Kidney tubule cell (primary cell): ENCODE measurements around the gene COL6A3.
"Not testable (repeated sequence)": the region's sequence is repeated elsewhere in the genome, so short reads cannot be mapped to it uniquely, and the experiment has no call there.

Experiments used
- DNase-seq: peaks from one replicate; pipeline ENCODE4 v3.0.0-alpha.2; 2018; ENCODE audit warnings: low spot score

The COL6A3 gene

GRCh38 chr2:237412646-237412987, 1.3 kb downstream of the COL6A3 start:
- DNase-seq, result no peak

DNA sequence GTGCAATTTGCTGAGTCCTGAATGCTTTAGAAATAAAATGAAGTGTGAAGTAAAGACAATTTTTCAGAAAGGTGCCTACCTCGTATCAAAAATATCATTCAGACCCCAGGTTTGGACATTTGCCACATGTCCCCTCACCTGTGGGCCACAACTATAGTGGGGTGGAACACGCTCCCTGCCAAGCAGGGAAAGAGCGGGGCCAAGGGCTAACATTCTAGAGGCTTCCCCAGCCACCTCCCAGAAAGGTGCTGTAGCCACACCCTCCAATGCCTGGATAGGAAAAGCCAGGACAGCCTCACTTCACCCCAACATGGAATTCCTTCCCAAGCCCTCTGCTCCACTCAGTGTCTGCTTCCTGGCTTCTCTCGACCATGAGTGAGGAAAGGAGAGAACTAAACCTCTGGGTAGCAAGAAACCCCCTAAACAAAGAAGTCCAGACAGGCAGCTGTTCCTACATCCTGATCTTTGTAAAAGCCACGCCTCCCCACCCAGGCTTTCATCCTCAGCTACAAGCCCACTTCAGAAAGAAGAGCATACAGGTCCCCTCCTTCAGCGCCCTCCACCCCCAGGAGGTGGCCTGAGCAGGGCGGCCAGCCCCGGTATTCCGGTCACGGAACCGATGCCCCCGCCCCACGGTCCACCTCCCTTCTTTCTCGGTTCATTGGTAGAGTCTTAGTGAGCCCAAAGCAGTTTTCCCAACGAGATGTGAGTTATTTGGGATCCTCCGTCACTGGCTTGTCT, 2.1 kb downstream of the COL6A3 start:
- DNase-seq, result no peak

DNA sequence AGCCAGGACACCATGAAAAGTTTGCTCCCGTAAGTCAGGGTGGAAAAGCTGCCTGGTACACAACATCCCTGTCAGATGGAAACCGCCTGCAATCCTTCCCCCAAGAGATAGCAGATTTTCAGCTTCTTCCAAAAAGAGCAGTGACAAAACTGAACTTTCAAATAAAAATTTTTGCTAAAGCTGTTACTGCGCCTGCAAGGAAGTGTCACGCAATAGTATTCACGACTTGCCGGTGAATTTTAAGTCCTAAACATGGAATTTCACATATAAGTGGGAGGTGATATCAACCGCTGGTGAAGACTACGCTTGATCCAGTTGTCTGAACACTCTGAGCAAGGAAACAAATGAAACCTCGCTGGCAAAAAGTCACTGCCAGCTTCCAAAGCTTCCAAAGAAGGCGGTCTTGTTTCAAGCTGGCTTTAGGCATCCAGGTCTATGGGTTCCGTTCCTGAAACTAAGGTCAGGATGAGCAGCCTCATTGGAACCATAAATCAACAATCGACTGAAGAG, 2.8 kb downstream of the COL6A3 start:
- no peak for DNase-seq

- not testable (repeated sequence) for DNase-seq
Observed at GRCh38 chr2:237409263-237409662, 4.7 kb downstream of the COL6A3 start.

DNA sequence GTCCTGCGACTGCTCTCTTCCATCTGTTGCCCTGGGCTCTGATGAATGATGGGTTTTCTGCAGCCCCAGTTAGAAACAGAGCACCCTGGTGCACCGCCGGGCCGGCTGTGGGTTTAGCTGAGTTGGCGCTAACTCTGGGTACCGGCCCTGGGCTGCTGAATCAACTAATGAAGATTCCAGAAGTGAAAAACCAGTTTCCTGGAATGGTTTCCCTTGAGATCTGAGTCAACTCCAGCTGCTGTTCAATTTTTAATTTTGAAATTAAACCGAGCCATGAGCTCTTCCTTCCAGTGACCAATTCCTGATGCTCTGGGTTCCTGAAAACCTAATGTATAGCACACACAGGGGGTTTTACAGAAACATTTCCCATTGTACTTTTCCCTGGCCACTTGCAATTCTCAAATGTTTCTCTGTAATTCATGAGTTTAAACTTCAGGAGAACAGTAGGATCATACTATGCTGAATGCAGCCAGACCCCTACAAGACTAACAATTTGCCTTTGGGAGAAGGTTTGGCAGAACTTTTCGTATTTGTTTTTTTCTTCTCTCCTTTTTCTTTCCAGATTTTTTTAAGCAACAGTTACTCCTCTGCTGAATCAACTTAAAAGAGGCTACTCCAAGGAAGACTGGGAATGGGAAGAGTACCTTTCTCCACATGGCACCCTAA, 5.5 kb downstream of the COL6A3 start:
- DNase-seq, result no peak

GRCh38 chr2:237407700-237408099, 6.3 kb downstream of the COL6A3 start:
- DNase-seq, result no peak

GRCh38 chr2:237406371-237406895, 7.5 kb downstream of the COL6A3 start:
- DNase-seq, result no peak

DNA sequence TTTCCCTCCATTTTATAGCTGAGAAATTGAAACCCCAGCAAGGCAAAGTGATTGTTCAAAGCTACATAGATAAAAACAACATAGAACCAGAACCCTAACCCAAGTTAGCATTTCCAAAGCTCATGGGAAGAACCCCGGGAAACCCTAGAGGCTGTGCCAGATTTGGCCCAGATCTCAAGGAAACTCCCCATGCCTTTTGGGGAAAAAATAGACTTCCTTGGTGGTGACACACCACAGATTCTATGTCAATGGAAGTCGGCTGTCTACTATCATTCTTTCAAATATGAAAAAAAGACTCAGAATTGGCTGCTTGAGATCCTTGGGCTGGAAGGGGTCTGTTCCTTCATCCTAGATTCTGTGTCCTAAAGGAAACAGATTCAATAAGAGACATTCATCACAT, 8.4 kb downstream of the COL6A3 start:
- no peak for DNase-seq

DNA sequence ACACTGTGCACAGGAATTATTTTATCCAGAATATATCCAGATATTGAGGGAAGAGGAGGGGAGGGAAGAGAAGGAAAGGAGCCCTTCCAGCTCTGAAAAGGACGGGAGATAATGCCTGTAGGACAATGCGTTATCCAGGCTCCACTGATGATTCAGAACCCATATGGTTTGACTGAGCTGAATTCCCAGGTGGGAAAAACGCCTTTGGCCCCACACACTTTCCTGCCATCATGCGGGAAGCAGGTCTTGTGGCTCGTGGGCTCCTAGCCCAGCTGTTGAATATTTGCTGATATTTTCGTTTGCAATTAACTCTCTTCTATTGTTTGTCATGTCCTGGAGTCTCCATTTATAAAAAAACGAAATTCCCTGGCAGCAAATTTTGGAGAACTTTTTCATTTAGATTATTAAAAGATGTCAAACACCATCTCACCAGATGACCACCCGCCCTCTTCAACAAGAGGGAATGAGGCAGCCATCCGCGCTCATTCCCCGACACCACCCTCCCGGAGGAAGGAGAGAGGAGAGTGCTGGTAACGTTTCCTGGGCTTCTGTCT, 8.9 kb downstream of the COL6A3 start:
- DNase-seq, result no peak

GRCh38 chr2:237404413-237404812, 9.6 kb downstream of the COL6A3 start:
- DNase-seq, result no peak

- DNase-seq, result no peak
Observed at GRCh38 chr2:237403024-237403882, 10.7 kb downstream of the COL6A3 start.

DNA sequence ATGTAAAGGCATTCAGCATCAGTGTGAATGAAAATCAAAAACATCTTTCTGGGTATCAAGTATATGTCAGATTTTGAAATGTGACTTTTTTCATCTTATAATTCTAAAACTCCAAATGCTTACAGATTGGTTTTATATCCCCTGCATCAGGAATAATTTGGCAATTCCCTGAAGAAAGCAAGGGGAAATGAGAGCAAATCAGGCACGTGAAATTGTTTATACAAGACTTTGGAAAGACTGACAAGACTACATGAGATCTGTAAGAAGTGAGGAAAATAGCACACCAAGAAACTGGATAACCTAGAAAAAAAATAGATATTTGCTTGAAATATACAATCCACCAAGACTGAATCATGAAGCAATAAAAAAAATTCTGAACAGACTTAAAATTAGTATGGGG, 13.8 kb downstream of the COL6A3 start:
- DNase-seq, result no peak

- no peak for DNase-seq
Observed at GRCh38 chr2:237397072-237397471, 16.9 kb downstream of the COL6A3 start.

DNA sequence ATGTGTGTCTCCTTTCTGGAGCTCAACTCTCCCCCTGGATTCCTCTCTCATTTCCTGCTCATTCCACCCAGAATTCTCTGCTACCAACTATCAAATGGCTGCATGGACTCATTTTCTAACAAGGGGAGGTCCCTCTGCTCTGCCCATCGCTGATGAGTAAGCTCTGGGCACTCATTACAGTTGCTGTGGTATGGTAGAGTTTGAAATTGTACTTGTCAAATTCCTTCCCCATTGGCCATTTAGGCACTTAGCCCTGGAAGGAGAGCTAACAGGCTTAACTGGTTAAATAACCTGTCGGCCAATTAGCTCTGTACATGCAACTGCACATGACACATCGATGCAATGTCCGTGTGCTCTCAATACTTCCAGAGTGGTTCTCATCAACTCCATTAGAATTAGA, 20.4 kb downstream of the COL6A3 start:
- no peak for DNase-seq

DNA sequence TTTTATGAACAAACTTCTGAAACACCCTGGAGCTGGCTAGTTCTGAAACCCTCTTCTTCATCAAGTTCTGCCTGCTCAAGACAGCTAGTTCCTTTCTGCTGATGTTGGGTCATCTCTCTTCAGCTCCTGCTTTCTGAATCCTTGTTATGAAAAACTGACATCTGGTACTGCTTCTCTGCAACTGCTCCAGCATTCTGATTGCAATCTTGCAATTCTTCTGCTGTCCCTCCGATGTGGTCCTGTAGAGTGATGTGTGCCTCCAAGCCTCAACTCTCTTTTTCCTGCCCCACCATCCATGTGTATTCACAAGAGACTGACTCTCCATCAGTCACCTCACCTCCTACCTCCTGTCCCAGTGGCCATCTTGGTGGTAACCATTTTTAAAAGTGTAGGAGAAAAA, 21.8 kb downstream of the COL6A3 start:
- no peak for DNase-seq

- DNase-seq, result no peak
Observed at GRCh38 chr2:237391140-237391539, 22.8 kb downstream of the COL6A3 start.

GRCh38 chr2:237390235-237390634, 23.7 kb downstream of the COL6A3 start:
- DNase-seq, result no peak

DNA sequence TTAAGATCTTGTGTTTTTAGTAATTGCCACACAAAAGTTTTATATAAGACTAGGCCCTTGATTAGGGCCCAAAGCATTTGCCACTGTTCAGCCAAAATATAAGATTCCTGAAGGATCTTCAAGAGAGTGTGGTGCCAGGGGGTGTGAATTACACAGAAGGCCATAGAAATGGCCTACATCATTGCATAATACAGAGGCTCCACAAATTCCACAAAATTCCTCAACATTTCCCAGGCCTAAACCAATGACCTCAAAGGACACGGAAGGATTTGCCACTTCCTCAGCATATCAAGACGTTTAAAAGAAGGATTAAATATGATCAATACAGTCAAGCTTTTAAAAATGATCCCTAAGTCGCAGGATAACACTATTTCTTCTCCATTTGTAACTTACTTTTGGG, 24.1 kb downstream of the COL6A3 start:
- DNase-seq, result no peak

DNA sequence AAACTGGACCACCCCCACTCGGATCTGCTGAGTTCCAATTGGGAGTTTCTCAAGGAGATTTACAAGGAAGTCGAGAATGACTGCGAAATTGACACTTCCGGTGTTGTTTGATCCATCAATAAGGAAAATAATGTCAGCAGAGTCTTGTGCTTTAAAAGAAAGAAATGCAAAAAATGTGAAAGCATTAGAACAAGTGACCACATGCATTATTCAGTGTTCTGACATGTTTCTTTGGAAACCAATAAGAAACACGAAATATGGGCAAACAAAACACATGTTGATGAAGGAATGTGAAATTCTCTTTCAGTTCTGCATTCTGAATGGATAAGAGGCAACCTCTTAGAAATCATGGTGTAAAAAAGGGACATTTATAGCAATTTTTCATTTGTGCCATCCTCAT, 25.9 kb downstream of the COL6A3 start:
- DNase-seq, result no peak

DNA sequence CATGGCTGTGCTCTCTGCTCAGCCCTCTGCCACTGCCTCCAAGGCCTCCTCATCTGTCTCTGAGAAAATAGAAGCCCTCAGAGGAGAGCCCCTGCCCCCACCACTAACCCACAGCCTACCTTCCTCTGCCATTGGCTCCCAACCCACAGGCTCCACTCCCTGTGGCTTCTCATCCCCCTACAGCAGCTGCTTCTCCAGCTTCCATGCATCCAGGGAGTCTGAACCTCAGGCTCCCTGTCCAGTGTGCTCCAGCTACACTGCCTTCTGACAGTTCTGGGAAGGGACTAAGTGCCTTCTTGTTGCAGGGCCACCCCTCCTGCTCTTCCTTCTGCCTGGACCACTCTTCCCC, 29.3 kb downstream of the COL6A3 start:
- no peak for DNase-seq

DNA sequence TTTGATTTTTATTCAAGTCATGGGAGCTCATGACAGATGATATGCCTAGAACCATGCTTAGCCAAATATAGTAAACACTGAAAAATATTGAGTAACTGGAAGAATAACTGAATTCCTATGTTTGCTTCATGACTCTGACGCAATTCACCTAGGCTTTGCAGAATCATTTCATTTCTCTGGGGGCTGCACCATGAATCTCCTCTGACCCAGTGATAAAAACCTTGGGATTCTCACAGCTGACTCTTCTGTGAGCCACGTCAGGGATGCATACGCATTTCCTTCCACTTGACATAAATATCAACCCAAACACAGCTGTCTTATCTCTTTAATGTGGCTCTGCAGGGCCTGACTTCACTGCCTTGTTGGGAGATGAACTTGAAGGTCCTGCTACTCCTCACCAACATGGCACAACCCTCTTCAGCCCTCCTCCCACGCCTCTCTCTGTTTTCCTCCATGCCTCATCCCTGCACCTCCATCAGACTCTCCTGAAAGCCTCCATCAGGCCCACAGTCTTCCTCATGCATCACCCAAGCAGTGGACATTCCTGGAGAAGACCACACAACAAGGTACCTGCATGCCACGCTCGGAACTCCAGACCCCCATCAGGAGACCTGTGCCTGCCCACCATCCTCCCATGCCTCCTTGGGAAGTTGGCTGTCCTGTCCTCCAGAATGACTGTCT, 29.8 kb downstream of the COL6A3 start:
- DNase-seq, result no peak

GRCh38 chr2:237380768-237381167, 33.2 kb downstream of the COL6A3 start:
- DNase-seq, result no peak
